ENCODE data around the gene PCDHA1.

The PCDHA1 gene

GRCh38 chr5:140973550-140973949, 187.6 kb downstream of the PCDHA1 start:
- TF ChIP-seq, protein P1, sequence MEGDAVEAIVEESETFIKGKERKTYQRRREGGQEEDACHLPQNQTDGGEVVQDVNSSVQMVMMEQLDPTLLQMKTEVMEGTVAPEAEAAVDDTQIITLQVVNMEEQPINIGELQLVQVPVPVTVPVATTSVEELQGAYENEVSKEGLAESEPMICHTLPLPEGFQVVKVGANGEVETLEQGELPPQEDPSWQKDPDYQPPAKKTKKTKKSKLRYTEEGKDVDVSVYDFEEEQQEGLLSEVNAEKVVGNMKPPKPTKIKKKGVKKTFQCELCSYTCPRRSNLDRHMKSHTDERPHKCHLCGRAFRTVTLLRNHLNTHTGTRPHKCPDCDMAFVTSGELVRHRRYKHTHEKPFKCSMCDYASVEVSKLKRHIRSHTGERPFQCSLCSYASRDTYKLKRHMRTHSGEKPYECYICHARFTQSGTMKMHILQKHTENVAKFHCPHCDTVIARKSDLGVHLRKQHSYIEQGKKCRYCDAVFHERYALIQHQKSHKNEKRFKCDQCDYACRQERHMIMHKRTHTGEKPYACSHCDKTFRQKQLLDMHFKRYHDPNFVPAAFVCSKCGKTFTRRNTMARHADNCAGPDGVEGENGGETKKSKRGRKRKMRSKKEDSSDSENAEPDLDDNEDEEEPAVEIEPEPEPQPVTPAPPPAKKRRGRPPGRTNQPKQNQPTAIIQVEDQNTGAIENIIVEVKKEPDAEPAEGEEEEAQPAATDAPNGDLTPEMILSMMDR (IDR thresholded peaks at IDR 0.05): no peak
- Mint-ChIP-seq H3K4me3 (no peak overlapping the region), H3K36me3 (ENCODE audit: low read depth) (no peaks in the 10 kb centered on the region), H3K9me3 (no peaks in the 10 kb centered on the region), H3K4me1 (no peaks in the 10 kb centered on the region), H3K27me3 (ENCODE audit: low read depth, poor library complexity) (no peaks in the 10 kb centered on the region), H3K27ac (no peak overlapping the region)
- DNase-seq: no peak

- Mint-ChIP-seq H3K4me1 (no peaks in the 10 kb centered on the region), H3K27me3 (ENCODE audit: low read depth, poor library complexity) (no peaks in the 10 kb centered on the region), H3K4me3 (no peak overlapping the region), H3K36me3 (ENCODE audit: low read depth) (no peaks in the 10 kb centered on the region), H3K9me3 (no peaks in the 10 kb centered on the region), H3K27ac (no peak overlapping the region)
- TF ChIP-seq, protein P1 (IDR thresholded peaks at IDR 0.05): no peak
- no peak for DNase-seq
Measured at GRCh38 chr5:140977003-140977402, 191.1 kb downstream of the PCDHA1 start.

- Mint-ChIP-seq H3K9me3 (no peaks in the 10 kb centered on the region), H3K27ac (no peak overlapping the region), H3K27me3 (ENCODE audit: low read depth, poor library complexity) (no peaks in the 10 kb centered on the region), H3K36me3 (ENCODE audit: low read depth) (peaks cover 3% of the 10 kb centered on the region), H3K4me3 (no peak overlapping the region), H3K4me1 (no peaks in the 10 kb centered on the region)
- DNase-seq: no peak
- TF ChIP-seq, protein P1 (IDR thresholded peaks at IDR 0.05): no peak
Measured at GRCh38 chr5:140978260-140978659, 192.3 kb downstream of the PCDHA1 start.

DNA sequence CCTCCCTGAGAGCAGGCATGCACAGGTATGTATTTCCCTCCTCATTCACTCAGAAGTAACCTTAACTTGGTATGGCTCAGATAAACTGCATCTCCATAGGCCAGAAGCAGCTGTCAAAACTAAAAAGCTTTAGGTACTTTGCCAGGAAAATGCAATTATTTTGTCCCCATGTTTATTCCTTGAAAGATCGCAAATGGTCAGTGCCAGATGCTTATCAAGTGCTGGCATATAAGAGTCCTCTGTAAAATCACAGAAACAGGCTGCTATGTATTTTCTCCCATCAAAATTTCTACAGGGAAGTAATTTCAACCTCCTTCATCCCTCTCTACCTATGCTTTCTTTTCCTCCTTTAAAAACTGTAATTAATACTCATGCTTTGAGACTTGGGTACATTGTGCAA, 193.0 kb downstream of the PCDHA1 start:
- Mint-ChIP-seq H3K27ac (no peak overlapping the region), H3K27me3 (ENCODE audit: low read depth, poor library complexity) (no peaks in the 10 kb centered on the region), H3K36me3 (ENCODE audit: low read depth) (peaks cover 3% of the 10 kb centered on the region), H3K4me3 (no peak overlapping the region), H3K9me3 (no peaks in the 10 kb centered on the region), H3K4me1 (no peaks in the 10 kb centered on the region)
- DNase-seq: no peak
- TF ChIP-seq, protein P1 (IDR thresholded peaks at IDR 0.05): no peak

GRCh38 chr5:140982083-140982716, 196.3 kb downstream of the PCDHA1 start:
- Mint-ChIP-seq H3K36me3 (ENCODE audit: low read depth) (peaks cover 3% of the 10 kb centered on the region), H3K4me1 (peaks cover 14% of the 10 kb centered on the region), H3K9me3 (no peaks in the 10 kb centered on the region), H3K4me3 (no peak overlapping the region), H3K27me3 (ENCODE audit: low read depth, poor library complexity) (no peaks in the 10 kb centered on the region), H3K27ac (no peak overlapping the region)
- TF ChIP-seq, protein P1 (IDR thresholded peaks at IDR 0.05): no peak
- DNase-seq: no peak

- Mint-ChIP-seq H3K27me3 (ENCODE audit: low read depth, poor library complexity) (no peaks in the 10 kb centered on the region), H3K36me3 (ENCODE audit: low read depth) (peaks cover 3% of the 10 kb centered on the region), H3K4me1 (peaks cover 37% of the 10 kb centered on the region), H3K9me3 (no peaks in the 10 kb centered on the region), H3K27ac (peak overlapping the region; percentile 81), H3K4me3 (no peak overlapping the region)
- DNase-seq: peak; percentile 15
- TF ChIP-seq, protein P1 (IDR thresholded peaks at IDR 0.05): no peak
Measured at GRCh38 chr5:140986117-140986521, 200.2 kb downstream of the PCDHA1 start.
